ENCODE results near the gene FOXN4. TPM values are rescaled to one million over a fixed set of nuclear protein-coding genes. Genes with fewer than 3 reads are reported as not detected.

Gene FOXN4
- polyA plus RNA-seq, 1 donor from 2014 or later, result 0.14 TPM

- Histone ChIP-seq H4K20me1 (ENCODE audit: insufficient read depth) (no peaks in the 10 kb centered on the region), H3K9me2 (ENCODE audit: insufficient read depth, low read length) (no peaks in the 10 kb centered on the region), H3F3A (ENCODE audit: insufficient read depth, low read length, poor library complexity, severe bottlenecking) (no peaks in the 10 kb centered on the region), H3K27ac (ENCODE audit: low read length) (no peak overlapping the region), H2AFZ (ENCODE audit: low read depth, low read length) (no peak overlapping the region), H3K9me3 (ENCODE audit: low read length) (no peaks in the 10 kb centered on the region), H3K9ac (ENCODE audit: low read length) (no peak overlapping the region), H3K4me2 (ENCODE audit: low read length) (no peak overlapping the region), H3K79me2 (replicated peaks; ENCODE audit: insufficient read depth, low read length) (no peaks in the 10 kb centered on the region), H3K36me3 (ENCODE audit: insufficient read depth, low read length) (no peaks in the 10 kb centered on the region), H3K4me3 (ENCODE audit: low read length) (no peak overlapping the region), H3K27me3 (ENCODE audit: insufficient read depth, low read depth, low read length) (no peaks in the 10 kb centered on the region)
- TF ChIP-seq REST (IDR thresholded peaks at IDR 0.05; ENCODE audit: borderline replicate concordance) (no peak), POLR2AphosphoS5 (IDR thresholded peaks at IDR 0.05) (no peak), RAD21 (conservative IDR thresholded peaks at IDR 0.05) (no peak), CTCF (IDR thresholded peaks at IDR 0.05; ENCODE audit: poor library complexity, severe bottlenecking) (no peak), EP300 (conservative IDR thresholded peaks at IDR 0.05; ENCODE audit: poor library complexity, severe bottlenecking) (no peak), TAF1 (IDR thresholded peaks at IDR 0.05; ENCODE audit: low read depth) (no peak), EZH2 (IDR thresholded peaks at IDR 0.05; ENCODE audit: borderline replicate concordance, insufficient read depth, low read length, poor library complexity, severe bottlenecking) (no peak), MXI1 (conservative IDR thresholded peaks at IDR 0.05; ENCODE audit: poor library complexity, severe bottlenecking) (no peak), SMC3 (conservative IDR thresholded peaks at IDR 0.05; ENCODE audit: poor library complexity) (no peak)
Observed at GRCh38 chr12:109239691-109240090, 69.4 kb downstream of the FOXN4 start.

GRCh38 chr12:109239179-109239578 lies 69.9 kb downstream of the FOXN4 start:
- H3K9me3 ChIP-seq (ENCODE audit: low read length), result no peaks in the 10 kb centered on the region
- H3F3A ChIP-seq (ENCODE audit: insufficient read depth, low read length, poor library complexity, severe bottlenecking), result no peaks in the 10 kb centered on the region
- no peaks in the 10 kb centered on the region for H3K27me3 ChIP-seq (ENCODE audit: insufficient read depth, low read depth, low read length)
- H3K4me2 ChIP-seq (ENCODE audit: low read length), result no peak overlapping the region
- no peaks in the 10 kb centered on the region for H3K79me2 ChIP-seq (replicated peaks; ENCODE audit: insufficient read depth, low read length)
- no peak overlapping the region for H2AFZ ChIP-seq (ENCODE audit: low read depth, low read length)
- H3K4me3 ChIP-seq (ENCODE audit: low read length), result no peak overlapping the region
- no peaks in the 10 kb centered on the region for H4K20me1 ChIP-seq (ENCODE audit: insufficient read depth)
- H3K27ac ChIP-seq (ENCODE audit: low read length), result no peak overlapping the region
- H3K36me3 ChIP-seq (ENCODE audit: insufficient read depth, low read length), result no peaks in the 10 kb centered on the region
- TF ChIP-seq MXI1 (conservative IDR thresholded peaks at IDR 0.05; ENCODE audit: poor library complexity, severe bottlenecking) (no peak), RAD21 (conservative IDR thresholded peaks at IDR 0.05) (no peak), EP300 (conservative IDR thresholded peaks at IDR 0.05; ENCODE audit: poor library complexity, severe bottlenecking) (no peak), REST (IDR thresholded peaks at IDR 0.05; ENCODE audit: borderline replicate concordance) (no peak), TAF1 (IDR thresholded peaks at IDR 0.05; ENCODE audit: low read depth) (no peak), POLR2AphosphoS5 (IDR thresholded peaks at IDR 0.05) (no peak), CTCF (IDR thresholded peaks at IDR 0.05; ENCODE audit: poor library complexity, severe bottlenecking) (no peak), SMC3 (conservative IDR thresholded peaks at IDR 0.05; ENCODE audit: poor library complexity) (no peak), EZH2 (IDR thresholded peaks at IDR 0.05; ENCODE audit: borderline replicate concordance, insufficient read depth, low read length, poor library complexity, severe bottlenecking) (no peak)
- no peak overlapping the region for H3K9ac ChIP-seq (ENCODE audit: low read length)
- H3K9me2 ChIP-seq (ENCODE audit: insufficient read depth, low read length), result no peaks in the 10 kb centered on the region

Measured in neural cell (in vitro differentiated cells).